Ishikawa (cell line): ENCODE results near the gene USP40.

Experiments used
- FOXM1 ChIP-seq: IDR thresholded peaks from 2 replicates; pipeline ENCODE4 v1.6.1; 2012; ENCODE audit warnings: low read depth, borderline replicate concordance
- REST ChIP-seq: IDR thresholded peaks from 2 replicates; pipeline ENCODE4 v1.6.1; 2012; ENCODE audit warnings: low read depth, mild to moderate bottlenecking

- TF ChIP-seq REST (no peak), FOXM1 (no peak)
These were observed 127.9 kb downstream of the USP40 start for GRCh38 chr2:233438573-233439147.
